KMS-11 (cell line): Measurements from ENCODE around the gene SATB2.

Experiments
- H2AFZ ChIP-seq: fragments of 200-600 bp; sonication (generic); 2 replicates; pipeline ENCODE4 v1.6.1; 2016; ENCODE audit warnings: antibody characterized with exemption, mixed run types, low read depth
- H3K27ac ChIP-seq: fragments of 200-600 bp; sonication (generic); 2 replicates; pipeline ENCODE4 v1.6.1; 2016; ENCODE audit warnings: mild to moderate bottlenecking, mixed run types
- H3K27me3 ChIP-seq: fragments of 200-600 bp; sonication (generic); 2 replicates; pipeline ENCODE4 v1.6.1; 2017; ENCODE audit warnings: mild to moderate bottlenecking, low read depth, mixed run types, moderate library complexity; ENCODE audit not compliant: insufficient read depth
- H3K36me3 ChIP-seq: fragments of 200-600 bp; sonication (generic); 2 replicates; pipeline ENCODE4 v1.6.1; 2017; ENCODE audit warnings: mild to moderate bottlenecking, mixed run types; ENCODE audit not compliant: insufficient read depth
- H3K4me1 ChIP-seq: fragments of 200-600 bp; sonication (generic); 2 replicates; pipeline ENCODE4 v1.6.1; 2016; ENCODE audit warnings: mild to moderate bottlenecking, low read depth, mixed run types; ENCODE audit not compliant: poor library complexity, severe bottlenecking
- H3K4me2 ChIP-seq: fragments of 200-600 bp; sonication (generic); 2 replicates; pipeline ENCODE4 v1.7.0; 2016; ENCODE audit warnings: mild to moderate bottlenecking, mixed run types
- H3K4me3 ChIP-seq: fragments of 200-600 bp; sonication (generic); IDR thresholded peaks from 2 replicates; pipeline ENCODE4 v1.6.1; 2017; ENCODE audit warnings: low read depth, low read length, mixed read lengths; ENCODE audit not compliant: insufficient read depth
- H3K79me2 ChIP-seq: fragments of 200-600 bp; sonication (generic); 2 replicates; pipeline ENCODE4 v1.6.1; 2016; ENCODE audit warnings: low read depth, mixed run types; ENCODE audit not compliant: insufficient read depth
- H3K9ac ChIP-seq: fragments of 200-600 bp; sonication (generic); 2 replicates; pipeline ENCODE4 v1.6.1; 2016; ENCODE audit warnings: mild to moderate bottlenecking, mixed run types
- H4K20me1 ChIP-seq: fragments of 200-600 bp; sonication (generic); 2 replicates; pipeline ENCODE4 v1.6.1; 2016; ENCODE audit warnings: mild to moderate bottlenecking, mixed run types; ENCODE audit not compliant: insufficient read depth
- TF ChIP-seq, protein P1 (sequence below): fragments of 200-600 bp; sonication (generic); conservative IDR thresholded peaks from 2 replicates; pipeline ENCODE4 v1.6.1; 2017; ENCODE audit warnings: low read depth, mild to moderate bottlenecking, antibody characterized with exemption, low read length, moderate library complexity, mixed read lengths

SATB2 gene

DNA sequence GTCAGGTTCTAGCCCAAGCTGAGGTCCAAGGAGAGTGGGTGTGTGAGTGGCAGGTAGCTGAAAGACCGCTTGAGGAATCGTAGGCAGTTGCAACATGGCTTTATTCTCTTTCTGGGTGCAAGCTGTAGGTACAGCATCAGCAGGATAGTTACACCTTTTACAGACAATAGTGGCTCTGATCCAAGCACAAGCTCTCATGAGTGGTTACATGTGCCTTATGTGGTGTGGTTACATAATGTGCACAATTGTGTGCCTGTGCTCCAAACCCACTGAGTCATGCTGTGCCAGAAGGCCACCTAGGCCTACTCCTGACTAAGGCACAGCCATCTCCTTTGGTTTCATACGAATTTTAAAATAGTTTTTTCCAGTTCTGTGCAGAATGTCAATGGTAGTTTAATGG lies 227.6 kb downstream of the SATB2 start:
- peak overlapping the region; percentile 27; the same call in 1 of the 2 replicates for H3K9ac ChIP-seq

DNA sequence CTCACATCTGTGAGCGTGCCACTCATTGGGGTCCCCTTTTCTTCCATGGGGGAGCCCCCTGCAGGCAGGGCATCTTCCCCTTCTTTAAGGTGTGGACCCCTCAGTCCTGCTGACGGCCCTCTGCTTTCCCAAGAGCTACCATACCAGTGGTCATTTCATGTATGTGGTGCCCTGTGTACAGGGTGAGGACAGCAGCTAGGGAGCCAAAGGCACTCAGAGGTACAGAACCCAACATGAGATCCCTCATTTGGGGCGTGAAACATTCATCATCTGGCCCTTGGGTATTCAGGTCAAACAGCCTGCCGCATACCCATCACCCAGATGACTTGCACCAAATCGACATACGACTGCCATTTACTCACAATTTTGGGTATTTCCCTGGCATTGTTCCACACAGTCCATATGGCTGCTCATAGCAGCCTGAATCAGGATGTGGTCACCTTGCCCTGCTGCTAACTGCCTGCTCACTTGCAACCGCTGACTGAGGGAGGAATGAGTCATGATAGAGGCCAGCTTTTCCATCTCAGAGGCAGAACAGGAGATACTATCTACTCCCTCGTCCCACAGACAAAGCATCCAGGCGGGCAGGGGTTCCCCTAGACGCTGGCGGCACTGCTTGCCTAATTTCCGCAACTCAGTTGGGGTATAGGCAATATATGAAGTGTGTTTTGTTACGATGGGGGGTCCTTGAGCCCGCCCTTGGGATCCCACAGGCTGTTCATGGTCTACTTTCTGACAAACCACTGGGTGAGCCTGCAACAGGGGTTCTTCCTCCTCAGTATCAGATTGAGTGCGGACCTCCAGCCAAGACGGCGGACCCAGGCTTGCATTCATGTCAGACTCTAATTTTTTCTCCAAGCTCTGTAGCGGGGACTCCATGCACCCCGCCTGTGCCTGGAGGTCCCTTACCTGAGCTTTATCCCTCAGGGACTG lies 228.6 kb downstream of the SATB2 start:
- peak overlapping the region; percentile 44; the same call in 1 of the 2 replicates for H2AFZ ChIP-seq
- peaks cover 27% of the 10 kb centered on the region for H3K4me1 ChIP-seq
- H3K27ac ChIP-seq, result peak overlapping the region; percentile 72
- no peaks in the 10 kb centered on the region for H3K79me2 ChIP-seq
- H3K4me2 ChIP-seq, result peak overlapping the region; percentile 49
- no peak overlapping the region for H3K4me3 ChIP-seq
- peak overlapping the region; percentile 27; the same call in 1 of the 2 replicates for H3K9ac ChIP-seq
- no peaks in the 10 kb centered on the region for H4K20me1 ChIP-seq
- no peaks in the 10 kb centered on the region for H3K36me3 ChIP-seq
- H3K27me3 ChIP-seq, result no peaks in the 10 kb centered on the region
- TF ChIP-seq, protein P1, sequence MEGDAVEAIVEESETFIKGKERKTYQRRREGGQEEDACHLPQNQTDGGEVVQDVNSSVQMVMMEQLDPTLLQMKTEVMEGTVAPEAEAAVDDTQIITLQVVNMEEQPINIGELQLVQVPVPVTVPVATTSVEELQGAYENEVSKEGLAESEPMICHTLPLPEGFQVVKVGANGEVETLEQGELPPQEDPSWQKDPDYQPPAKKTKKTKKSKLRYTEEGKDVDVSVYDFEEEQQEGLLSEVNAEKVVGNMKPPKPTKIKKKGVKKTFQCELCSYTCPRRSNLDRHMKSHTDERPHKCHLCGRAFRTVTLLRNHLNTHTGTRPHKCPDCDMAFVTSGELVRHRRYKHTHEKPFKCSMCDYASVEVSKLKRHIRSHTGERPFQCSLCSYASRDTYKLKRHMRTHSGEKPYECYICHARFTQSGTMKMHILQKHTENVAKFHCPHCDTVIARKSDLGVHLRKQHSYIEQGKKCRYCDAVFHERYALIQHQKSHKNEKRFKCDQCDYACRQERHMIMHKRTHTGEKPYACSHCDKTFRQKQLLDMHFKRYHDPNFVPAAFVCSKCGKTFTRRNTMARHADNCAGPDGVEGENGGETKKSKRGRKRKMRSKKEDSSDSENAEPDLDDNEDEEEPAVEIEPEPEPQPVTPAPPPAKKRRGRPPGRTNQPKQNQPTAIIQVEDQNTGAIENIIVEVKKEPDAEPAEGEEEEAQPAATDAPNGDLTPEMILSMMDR, result no peak

More for the DNA sequence above, 227.6 kb downstream of the SATB2 start:
- no peak overlapping the region for H3K4me3 ChIP-seq
- no peaks in the 10 kb centered on the region for H4K20me1 ChIP-seq
- no peaks in the 10 kb centered on the region for H3K79me2 ChIP-seq
- H2AFZ ChIP-seq, result peak overlapping the region; percentile 44; the same call in 1 of the 2 replicates
- no peak overlapping the region; the same call in 1 of the 2 replicates for H3K4me2 ChIP-seq
- H3K27ac ChIP-seq, result peak overlapping the region; percentile 72
- H3K36me3 ChIP-seq, result no peaks in the 10 kb centered on the region
- TF ChIP-seq, protein P1, result no peak
- H3K4me1 ChIP-seq, result peaks cover 27% of the 10 kb centered on the region
- no peaks in the 10 kb centered on the region for H3K27me3 ChIP-seq

DNA sequence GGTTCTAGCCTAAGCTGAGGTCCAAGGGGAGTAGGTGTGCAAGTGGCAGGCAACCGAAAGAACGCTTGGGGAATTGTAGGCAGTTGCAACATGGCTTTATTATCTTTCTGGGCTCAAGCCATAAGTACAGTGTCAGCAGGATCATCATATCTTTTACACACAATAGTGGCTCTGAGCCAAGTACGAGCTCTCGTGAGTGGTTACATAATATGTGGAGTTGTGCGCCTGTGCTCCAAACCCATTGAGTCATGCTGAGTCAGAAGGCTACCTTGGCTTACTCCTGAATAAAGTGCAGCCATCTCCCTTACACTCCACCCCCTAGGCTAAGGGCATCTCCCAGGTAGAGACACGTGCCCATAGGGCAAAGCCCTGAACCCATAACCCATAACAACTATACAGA lies 233.9 kb downstream of the SATB2 start:
- Histone ChIP-seq H4K20me1 (no peaks in the 10 kb centered on the region), H2AFZ (no peak overlapping the region), H3K36me3 (no peaks in the 10 kb centered on the region), H3K4me1 (peaks cover 9% of the 10 kb centered on the region), H3K4me3 (no peak overlapping the region), H3K9ac (no peak overlapping the region), H3K27ac (no peak overlapping the region), H3K4me2 (no peak overlapping the region), H3K27me3 (no peaks in the 10 kb centered on the region), H3K79me2 (no peaks in the 10 kb centered on the region)
- TF ChIP-seq, protein P1, result no peak

DNA sequence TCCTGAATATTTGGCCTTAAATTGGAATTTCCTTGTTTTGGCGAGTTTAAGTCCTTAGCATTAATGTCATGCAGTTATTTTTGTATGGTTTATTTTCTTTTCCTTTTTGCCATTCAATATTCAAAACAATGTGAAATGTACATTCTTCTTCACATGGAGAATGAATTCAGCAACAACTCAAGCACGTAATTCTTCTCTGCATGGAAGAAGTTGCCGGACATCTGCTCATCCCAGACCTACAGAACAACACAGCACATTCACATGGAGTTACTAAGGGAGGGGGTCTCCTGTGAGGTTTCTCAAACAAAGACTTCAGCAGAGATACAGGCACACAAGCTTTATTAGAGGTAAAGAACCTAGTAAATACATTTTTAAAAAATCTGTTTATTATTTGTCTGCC lies 236.8 kb downstream of the SATB2 start:
- no peak overlapping the region for H3K4me2 ChIP-seq
- no peaks in the 10 kb centered on the region for H3K36me3 ChIP-seq
- H3K9ac ChIP-seq, result no peak overlapping the region
- H3K4me1 ChIP-seq, result no peaks in the 10 kb centered on the region
- no peaks in the 10 kb centered on the region for H3K27me3 ChIP-seq
- no peaks in the 10 kb centered on the region for H4K20me1 ChIP-seq
- TF ChIP-seq, protein P1, result no peak
- no peak overlapping the region for H2AFZ ChIP-seq
- no peaks in the 10 kb centered on the region for H3K79me2 ChIP-seq
- no peak overlapping the region for H3K4me3 ChIP-seq
- no peak overlapping the region for H3K27ac ChIP-seq
